Activated T-helper 2 cell treated with anti-CD3 and anti-CD28 coated beads, Interferon-gamma antibody, Interleukin-2, Interleukin-4, amounts not matched to agents 10 μg/mL and 5 μg/mL and 100 μg/mL, durations not matched to agents 14 hours and 24 hours and 36 hours (primary cell): ENCODE results near the gene MINDY4. TPM values are rescaled to one million over a fixed set of nuclear protein-coding genes. Genes with fewer than 3 reads are reported as not detected.
"Not testable (repeated sequence)": the region's sequence is repeated elsewhere in the genome, so short reads cannot be mapped to it uniquely, and the experiment has no call there.

Source experiments
- DNase-seq: peaks from one replicate; pipeline ENCODE4 v3.0.0; 2021; ENCODE audit warnings: low spot score
- H3K27ac Mint-ChIP-seq: one replicate; pipeline ENCODE4 v1.8.0; 2021; ENCODE audit warnings: mixed read lengths
- H3K27me3 Mint-ChIP-seq: one replicate; pipeline ENCODE4 v1.8.0; 2021; ENCODE audit warnings: low read depth, mixed read lengths
- H3K36me3 Mint-ChIP-seq: one replicate; pipeline ENCODE4 v1.8.0; 2021; ENCODE audit warnings: low read depth, mixed read lengths
- H3K4me1 Mint-ChIP-seq: one replicate; pipeline ENCODE4 v1.8.0; 2021; ENCODE audit warnings: low read depth, mixed read lengths
- H3K4me3 Mint-ChIP-seq: one replicate; pipeline ENCODE4 v1.8.0; 2021; ENCODE audit warnings: low read depth, mild to moderate bottlenecking, moderate library complexity, mixed read lengths
- H3K9me3 Mint-ChIP-seq: one replicate; pipeline ENCODE4 v1.8.0; 2021; ENCODE audit warnings: mixed read lengths
- intact Hi-C: fragments of 100-400 bp; cut with micrococcal nuclease; formaldehyde crosslinking; loops from one replicate; pipeline ENCODE4 v1.15.1; 2023
- total RNA-seq: library from RNA; stranded (reverse); gene quantifications from 2 replicates; pipeline ENCODE4 v1.2.3, GENCODE V29; 2022

Gene MINDY4
- total RNA-seq, 1 donor from 2014 or later, result 1.3 TPM

GRCh38 chr7:30805081-30805691, 34.0 kb downstream of the MINDY4 start:
- intact Hi-C loops, result no loop called here
- no peaks in the 10 kb centered on the region for H3K36me3 Mint-ChIP-seq
- H3K9me3 Mint-ChIP-seq, result no peaks in the 10 kb centered on the region
- no peak overlapping the region for H3K4me3 Mint-ChIP-seq
- DNase-seq, result no peak
- H3K27ac Mint-ChIP-seq, result no peak overlapping the region
- H3K27me3 Mint-ChIP-seq, result no peaks in the 10 kb centered on the region
- H3K4me1 Mint-ChIP-seq, result no peaks in the 10 kb centered on the region

GRCh38 chr7:30805931-30806330, 34.7 kb downstream of the MINDY4 start:
- H3K36me3 Mint-ChIP-seq, result no peaks in the 10 kb centered on the region
- H3K4me1 Mint-ChIP-seq, result no peaks in the 10 kb centered on the region
- no peak for DNase-seq
- no peaks in the 10 kb centered on the region for H3K9me3 Mint-ChIP-seq
- H3K27ac Mint-ChIP-seq, result no peak overlapping the region
- intact Hi-C loops, result no loop called here
- no peak overlapping the region for H3K4me3 Mint-ChIP-seq
- no peaks in the 10 kb centered on the region for H3K27me3 Mint-ChIP-seq

- H3K4me3 Mint-ChIP-seq, H3K36me3 Mint-ChIP-seq, DNase-seq: not testable (repeated sequence)
Observed at GRCh38 chr7:30807477-30807876, 36.3 kb downstream of the MINDY4 start.

GRCh38 chr7:30807941-30808340, 36.7 kb downstream of the MINDY4 start:
- intact Hi-C loops, H3K4me3 Mint-ChIP-seq: not testable (repeated sequence)

More at GRCh38 chr7:30807477-30807876, 36.3 kb downstream of the MINDY4 start:
- intact Hi-C loops, H3K27ac Mint-ChIP-seq, H3K9me3 Mint-ChIP-seq, H3K27me3 Mint-ChIP-seq, H3K4me1 Mint-ChIP-seq: not testable (repeated sequence)

GRCh38 chr7:30810986-30811385, 39.8 kb downstream of the MINDY4 start:
- H3K27ac Mint-ChIP-seq, result no peak overlapping the region
- H3K27me3 Mint-ChIP-seq, result no peaks in the 10 kb centered on the region
- DNase-seq, result no peak
- no peak overlapping the region for H3K4me3 Mint-ChIP-seq
- no peaks in the 10 kb centered on the region for H3K9me3 Mint-ChIP-seq
- intact Hi-C loops, result no loop called here
- no peaks in the 10 kb centered on the region for H3K36me3 Mint-ChIP-seq
- no peaks in the 10 kb centered on the region for H3K4me1 Mint-ChIP-seq

More at GRCh38 chr7:30807941-30808340, 36.7 kb downstream of the MINDY4 start:
- DNase-seq, H3K36me3 Mint-ChIP-seq, H3K9me3 Mint-ChIP-seq, H3K4me1 Mint-ChIP-seq, H3K27ac Mint-ChIP-seq, H3K27me3 Mint-ChIP-seq: not testable (repeated sequence)

GRCh38 chr7:30812676-30813075, 41.5 kb downstream of the MINDY4 start:
- no peak overlapping the region for H3K4me3 Mint-ChIP-seq
- H3K27me3 Mint-ChIP-seq, result no peaks in the 10 kb centered on the region
- intact Hi-C loops, result no loop called here
- no peaks in the 10 kb centered on the region for H3K4me1 Mint-ChIP-seq
- no peak overlapping the region for H3K27ac Mint-ChIP-seq
- no peaks in the 10 kb centered on the region for H3K36me3 Mint-ChIP-seq
- H3K9me3 Mint-ChIP-seq, result no peaks in the 10 kb centered on the region
- no peak for DNase-seq

- intact Hi-C loops, result no loop called here
- no peak overlapping the region for H3K27ac Mint-ChIP-seq
- H3K27me3 Mint-ChIP-seq, result peaks cover 2% of the 10 kb centered on the region
- H3K4me1 Mint-ChIP-seq, result no peaks in the 10 kb centered on the region
- no peaks in the 10 kb centered on the region for H3K9me3 Mint-ChIP-seq
- no peak overlapping the region for H3K4me3 Mint-ChIP-seq
- no peak for DNase-seq
- H3K36me3 Mint-ChIP-seq, result no peaks in the 10 kb centered on the region
Observed at GRCh38 chr7:30813466-30813865, 42.2 kb downstream of the MINDY4 start.

GRCh38 chr7:30814700-30815387, 43.6 kb downstream of the MINDY4 start:
- Mint-ChIP-seq H3K27me3 (peaks cover 3% of the 10 kb centered on the region), H3K4me3 (no peak overlapping the region), H3K4me1 (no peaks in the 10 kb centered on the region), H3K36me3 (no peaks in the 10 kb centered on the region), H3K9me3 (no peaks in the 10 kb centered on the region), H3K27ac (no peak overlapping the region)
- no peak for DNase-seq
- intact Hi-C loops, result no loop called here

- Mint-ChIP-seq H3K27me3 (peaks cover 3% of the 10 kb centered on the region), H3K36me3 (no peaks in the 10 kb centered on the region), H3K27ac (no peak overlapping the region), H3K4me1 (no peaks in the 10 kb centered on the region), H3K9me3 (no peaks in the 10 kb centered on the region), H3K4me3 (no peak overlapping the region)
- no peak for DNase-seq
- intact Hi-C loops, result no loop called here
Observed at GRCh38 chr7:30815388-30815854, 44.2 kb downstream of the MINDY4 start.

- peaks cover 4% of the 10 kb centered on the region for H3K27me3 Mint-ChIP-seq
- no peak for DNase-seq
- H3K4me1 Mint-ChIP-seq, result no peaks in the 10 kb centered on the region
- no peaks in the 10 kb centered on the region for H3K36me3 Mint-ChIP-seq
- no peaks in the 10 kb centered on the region for H3K9me3 Mint-ChIP-seq
- H3K4me3 Mint-ChIP-seq, result no peak overlapping the region
- no peak overlapping the region for H3K27ac Mint-ChIP-seq
- intact Hi-C loops, result no loop called here
Observed at GRCh38 chr7:30815951-30816644, 44.9 kb downstream of the MINDY4 start.

- Mint-ChIP-seq H3K9me3 (no peaks in the 10 kb centered on the region), H3K4me3 (no peak overlapping the region), H3K27ac (no peak overlapping the region), H3K36me3 (no peaks in the 10 kb centered on the region), H3K27me3 (peaks cover 10% of the 10 kb centered on the region), H3K4me1 (no peaks in the 10 kb centered on the region)
- intact Hi-C loops, result no loop called here
- no peak for DNase-seq
Observed at GRCh38 chr7:30816645-30817370, 45.6 kb downstream of the MINDY4 start.

- no peaks in the 10 kb centered on the region for H3K9me3 Mint-ChIP-seq
- peaks cover 10% of the 10 kb centered on the region for H3K27me3 Mint-ChIP-seq
- H3K4me3 Mint-ChIP-seq, result no peak overlapping the region
- intact Hi-C loops, result no loop called here
- no peaks in the 10 kb centered on the region for H3K36me3 Mint-ChIP-seq
- DNase-seq, result no peak
- no peaks in the 10 kb centered on the region for H3K4me1 Mint-ChIP-seq
- no peak overlapping the region for H3K27ac Mint-ChIP-seq
Observed at GRCh38 chr7:30817371-30817767, 46.2 kb downstream of the MINDY4 start.
